HepG2 (cell line): ENCODE data around the gene FAM216A. TPM values are rescaled to one million over a fixed set of nuclear protein-coding genes. Genes with fewer than 3 reads are reported as not detected.

Experiments
- CAMTA2 ChIP-seq: sonication (generic); formaldehyde crosslinking; IDR thresholded peaks from 2 replicates; pipeline ENCODE4 v1.4.0; 2020; ENCODE audit warnings: mild to moderate bottlenecking, missing genetic modification reagents, borderline replicate concordance
- NFE2L2 ChIP-seq: fragments of 150-350 bp; IDR thresholded peaks from 2 replicates; pipeline ENCODE4 v1.6.1; 2014; ENCODE audit warnings: low read length
- POLR2G ChIP-seq: fragments of 200-400 bp; formaldehyde crosslinking; IDR thresholded peaks from 2 replicates; pipeline ENCODE4 v1.6.1; 2018; ENCODE audit warnings: mild to moderate bottlenecking, low read depth, low read length, moderate library complexity
- PRMT3 ChIP-seq: sonication (generic); formaldehyde crosslinking; IDR thresholded peaks from 2 replicates; pipeline ENCODE4 v1.8.1; 2022; ENCODE audit warnings: low read depth, mild to moderate bottlenecking, moderate library complexity, missing genetic modification reagents, borderline replicate concordance
- SIN3A ChIP-seq: IDR thresholded peaks from 2 replicates; pipeline ENCODE4 v1.6.1; 2011; ENCODE audit warnings: low read depth, mild to moderate bottlenecking, control low read depth, low read length, borderline replicate concordance
- YEATS2 ChIP-seq: sonication (generic); formaldehyde crosslinking; IDR thresholded peaks from 2 replicates; pipeline ENCODE4 v1.4.0; 2020; ENCODE audit warnings: missing genetic modification reagents, borderline replicate concordance
- ZBTB38 ChIP-seq: sonication (generic); formaldehyde crosslinking; IDR thresholded peaks from 2 replicates; pipeline ENCODE4 v1.5.1; 2020; ENCODE audit warnings: mild to moderate bottlenecking, missing genetic modification reagents
- ZC3H13 ChIP-seq: sonication (generic); formaldehyde crosslinking; IDR thresholded peaks from 2 replicates; pipeline ENCODE4 v1.8.1; 2023; ENCODE audit warnings: mild to moderate bottlenecking, missing genetic modification reagents, moderate library complexity
- ZNF121 ChIP-seq: sonication (generic); formaldehyde crosslinking; IDR thresholded peaks from 2 replicates; pipeline ENCODE4 v1.5.0; 2020; ENCODE audit warnings: mild to moderate bottlenecking, missing genetic modification reagents
- ZNF180 ChIP-seq: sonication (generic); formaldehyde crosslinking; IDR thresholded peaks from 2 replicates; pipeline ENCODE4 v1.4.0; 2020; ENCODE audit warnings: low read depth, missing genetic modification reagents, borderline replicate concordance
- ZNF256 ChIP-seq: sonication (generic); formaldehyde crosslinking; conservative IDR thresholded peaks from 2 replicates; pipeline ENCODE4 v1.4.0; 2020; ENCODE audit warnings: missing genetic modification reagents
- ZNF296 ChIP-seq: sonication (generic); formaldehyde crosslinking; conservative IDR thresholded peaks from 2 replicates; pipeline ENCODE4 v1.5.0; 2020; ENCODE audit warnings: mild to moderate bottlenecking, missing genetic modification reagents
- ZNF619 ChIP-seq: sonication (generic); formaldehyde crosslinking; IDR thresholded peaks from 2 replicates; pipeline ENCODE4 v1.4.0; 2020; ENCODE audit warnings: mild to moderate bottlenecking, missing genetic modification reagents
- polyA plus RNA-seq, 8 experiments: library from polyadenylated mRNA; depleted of rRNA in 3 of 8; stranded (reverse) in 7 of 8; unstranded in 1 of 8; fragments of >200 nt; fragmentation: Illumina TruSeq in 4 of 8; extraction: Trizol in 4 of 8; gene quantifications; 2 replicates each; pipeline versions ENCODE4 v1.2.1 to v1.2.3, GENCODE V29; 2011 to 2016; ENCODE audit warnings: low read depth in 4 of 8, missing spikeins in 1 of 8, mixed read lengths in 1 of 8; ENCODE audit not compliant: insufficient read depth in 1 of 8
- total RNA-seq, 5 experiments: library from RNA; depleted of rRNA; stranded (reverse); fragments of >200 nt; fragmentation: Illumina TruSeq; extraction: Trizol; gene quantifications; 2 replicates each; pipeline ENCODE4 v1.2.3, GENCODE V29; 2016; ENCODE audit warnings: low read depth in 1 of 5
- TF ChIP-seq, protein P1 (sequence below): IDR thresholded peaks from 2 replicates; pipeline ENCODE4 v1.6.1; 2016; ENCODE audit warnings: low read depth, missing genetic modification reagents, missing compliant biosample characterization
- TF ChIP-seq, protein P2 (sequence below): sonication (generic); formaldehyde crosslinking; IDR thresholded peaks from 2 replicates; pipeline ENCODE4 v1.4.0; 2020; ENCODE audit warnings: missing genetic modification reagents, borderline replicate concordance
- TF ChIP-seq, protein P3 (sequence below): sonication (generic); formaldehyde crosslinking; IDR thresholded peaks from 2 replicates; pipeline ENCODE4 v1.5.0; 2020; ENCODE audit warnings: mild to moderate bottlenecking, missing genetic modification reagents

FAM216A gene
- total and polyA plus RNA-seq, 2 of the 13 experiments (the other 11 are each of a cell fraction or from before 2014, with no cell fraction given) = 20.3 to 31.2 TPM

DNA sequence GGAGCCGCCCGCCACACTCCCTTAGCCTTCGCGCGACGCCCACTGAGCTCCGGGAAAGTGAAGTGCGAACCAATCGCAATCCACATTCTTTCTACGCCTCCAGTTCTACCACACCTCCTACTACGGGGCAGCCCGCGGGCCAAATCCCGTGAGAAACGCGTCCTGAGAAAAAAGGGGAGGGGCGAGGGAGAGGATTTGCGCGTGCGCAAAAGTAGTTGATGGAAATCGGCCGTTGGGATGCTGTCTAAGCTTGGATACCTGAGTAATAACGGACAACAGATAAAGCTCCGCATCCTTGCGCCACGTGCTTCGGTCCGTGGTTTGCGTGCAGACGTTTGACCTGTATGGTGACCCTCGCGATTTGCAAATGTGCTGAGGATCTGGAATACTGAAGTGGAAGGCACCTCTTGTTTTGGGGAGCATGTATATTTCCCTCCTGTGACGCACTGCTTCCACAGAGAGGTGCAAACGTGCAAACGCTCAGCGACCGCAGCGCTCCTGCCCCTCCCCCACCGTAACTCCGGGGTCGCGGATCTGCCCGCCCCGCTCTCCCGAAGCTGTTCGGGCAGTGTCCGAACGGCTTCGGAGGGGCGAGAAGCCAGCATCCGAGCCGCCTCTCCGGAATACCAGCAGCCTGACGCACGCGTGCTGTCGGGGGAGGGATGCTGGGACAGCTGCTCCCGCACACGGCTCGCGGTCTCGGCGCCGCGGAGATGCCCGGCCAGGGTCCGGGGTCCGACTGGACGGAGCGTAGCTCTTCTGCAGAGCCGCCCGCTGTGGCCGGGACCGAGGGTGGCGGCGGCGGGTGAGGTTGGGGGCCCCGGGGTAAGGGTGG lies at the start of gene FAM216A, which contains the start of gene GPN3 (continued):
- TF ChIP-seq, protein P1, sequence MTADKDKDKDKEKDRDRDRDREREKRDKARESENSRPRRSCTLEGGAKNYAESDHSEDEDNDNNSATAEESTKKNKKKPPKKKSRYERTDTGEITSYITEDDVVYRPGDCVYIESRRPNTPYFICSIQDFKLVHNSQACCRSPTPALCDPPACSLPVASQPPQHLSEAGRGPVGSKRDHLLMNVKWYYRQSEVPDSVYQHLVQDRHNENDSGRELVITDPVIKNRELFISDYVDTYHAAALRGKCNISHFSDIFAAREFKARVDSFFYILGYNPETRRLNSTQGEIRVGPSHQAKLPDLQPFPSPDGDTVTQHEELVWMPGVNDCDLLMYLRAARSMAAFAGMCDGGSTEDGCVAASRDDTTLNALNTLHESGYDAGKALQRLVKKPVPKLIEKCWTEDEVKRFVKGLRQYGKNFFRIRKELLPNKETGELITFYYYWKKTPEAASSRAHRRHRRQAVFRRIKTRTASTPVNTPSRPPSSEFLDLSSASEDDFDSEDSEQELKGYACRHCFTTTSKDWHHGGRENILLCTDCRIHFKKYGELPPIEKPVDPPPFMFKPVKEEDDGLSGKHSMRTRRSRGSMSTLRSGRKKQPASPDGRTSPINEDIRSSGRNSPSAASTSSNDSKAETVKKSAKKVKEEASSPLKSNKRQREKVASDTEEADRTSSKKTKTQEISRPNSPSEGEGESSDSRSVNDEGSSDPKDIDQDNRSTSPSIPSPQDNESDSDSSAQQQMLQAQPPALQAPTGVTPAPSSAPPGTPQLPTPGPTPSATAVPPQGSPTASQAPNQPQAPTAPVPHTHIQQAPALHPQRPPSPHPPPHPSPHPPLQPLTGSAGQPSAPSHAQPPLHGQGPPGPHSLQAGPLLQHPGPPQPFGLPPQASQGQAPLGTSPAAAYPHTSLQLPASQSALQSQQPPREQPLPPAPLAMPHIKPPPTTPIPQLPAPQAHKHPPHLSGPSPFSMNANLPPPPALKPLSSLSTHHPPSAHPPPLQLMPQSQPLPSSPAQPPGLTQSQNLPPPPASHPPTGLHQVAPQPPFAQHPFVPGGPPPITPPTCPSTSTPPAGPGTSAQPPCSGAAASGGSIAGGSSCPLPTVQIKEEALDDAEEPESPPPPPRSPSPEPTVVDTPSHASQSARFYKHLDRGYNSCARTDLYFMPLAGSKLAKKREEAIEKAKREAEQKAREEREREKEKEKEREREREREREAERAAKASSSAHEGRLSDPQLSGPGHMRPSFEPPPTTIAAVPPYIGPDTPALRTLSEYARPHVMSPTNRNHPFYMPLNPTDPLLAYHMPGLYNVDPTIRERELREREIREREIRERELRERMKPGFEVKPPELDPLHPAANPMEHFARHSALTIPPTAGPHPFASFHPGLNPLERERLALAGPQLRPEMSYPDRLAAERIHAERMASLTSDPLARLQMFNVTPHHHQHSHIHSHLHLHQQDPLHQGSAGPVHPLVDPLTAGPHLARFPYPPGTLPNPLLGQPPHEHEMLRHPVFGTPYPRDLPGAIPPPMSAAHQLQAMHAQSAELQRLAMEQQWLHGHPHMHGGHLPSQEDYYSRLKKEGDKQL = no peak
- no peak for TF ChIP-seq NFE2L2
- TF ChIP-seq PRMT3 = no peak
- TF ChIP-seq POLR2G = peak; percentile 75
- no peak; the same call in 1 of the 2 replicates for TF ChIP-seq ZNF256 (CRISPR knock-in tag)
- TF ChIP-seq, protein P2, sequence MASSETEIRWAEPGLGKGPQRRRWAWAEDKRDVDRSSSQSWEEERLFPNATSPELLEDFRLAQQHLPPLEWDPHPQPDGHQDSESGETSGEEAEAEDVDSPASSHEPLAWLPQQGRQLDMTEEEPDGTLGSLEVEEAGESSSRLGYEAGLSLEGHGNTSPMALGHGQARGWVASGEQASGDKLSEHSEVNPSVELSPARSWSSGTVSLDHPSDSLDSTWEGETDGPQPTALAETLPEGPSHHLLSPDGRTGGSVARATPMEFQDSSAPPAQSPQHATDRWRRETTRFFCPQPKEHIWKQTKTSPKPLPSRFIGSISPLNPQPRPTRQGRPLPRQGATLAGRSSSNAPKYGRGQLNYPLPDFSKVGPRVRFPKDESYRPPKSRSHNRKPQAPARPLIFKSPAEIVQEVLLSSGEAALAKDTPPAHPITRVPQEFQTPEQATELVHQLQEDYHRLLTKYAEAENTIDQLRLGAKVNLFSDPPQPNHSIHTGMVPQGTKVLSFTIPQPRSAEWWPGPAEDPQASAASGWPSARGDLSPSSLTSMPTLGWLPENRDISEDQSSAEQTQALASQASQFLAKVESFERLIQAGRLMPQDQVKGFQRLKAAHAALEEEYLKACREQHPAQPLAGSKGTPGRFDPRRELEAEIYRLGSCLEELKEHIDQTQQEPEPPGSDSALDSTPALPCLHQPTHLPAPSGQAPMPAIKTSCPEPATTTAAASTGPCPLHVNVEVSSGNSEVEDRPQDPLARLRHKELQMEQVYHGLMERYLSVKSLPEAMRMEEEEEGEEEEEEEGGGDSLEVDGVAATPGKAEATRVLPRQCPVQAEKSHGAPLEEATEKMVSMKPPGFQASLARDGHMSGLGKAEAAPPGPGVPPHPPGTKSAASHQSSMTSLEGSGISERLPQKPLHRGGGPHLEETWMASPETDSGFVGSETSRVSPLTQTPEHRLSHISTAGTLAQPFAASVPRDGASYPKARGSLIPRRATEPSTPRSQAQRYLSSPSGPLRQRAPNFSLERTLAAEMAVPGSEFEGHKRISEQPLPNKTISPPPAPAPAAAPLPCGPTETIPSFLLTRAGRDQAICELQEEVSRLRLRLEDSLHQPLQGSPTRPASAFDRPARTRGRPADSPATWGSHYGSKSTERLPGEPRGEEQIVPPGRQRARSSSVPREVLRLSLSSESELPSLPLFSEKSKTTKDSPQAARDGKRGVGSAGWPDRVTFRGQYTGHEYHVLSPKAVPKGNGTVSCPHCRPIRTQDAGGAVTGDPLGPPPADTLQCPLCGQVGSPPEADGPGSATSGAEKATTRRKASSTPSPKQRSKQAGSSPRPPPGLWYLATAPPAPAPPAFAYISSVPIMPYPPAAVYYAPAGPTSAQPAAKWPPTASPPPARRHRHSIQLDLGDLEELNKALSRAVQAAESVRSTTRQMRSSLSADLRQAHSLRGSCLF (CRISPR knock-in tag) = no peak
- peak; percentile 94 for TF ChIP-seq YEATS2 (CRISPR knock-in tag)
- TF ChIP-seq, protein P3, sequence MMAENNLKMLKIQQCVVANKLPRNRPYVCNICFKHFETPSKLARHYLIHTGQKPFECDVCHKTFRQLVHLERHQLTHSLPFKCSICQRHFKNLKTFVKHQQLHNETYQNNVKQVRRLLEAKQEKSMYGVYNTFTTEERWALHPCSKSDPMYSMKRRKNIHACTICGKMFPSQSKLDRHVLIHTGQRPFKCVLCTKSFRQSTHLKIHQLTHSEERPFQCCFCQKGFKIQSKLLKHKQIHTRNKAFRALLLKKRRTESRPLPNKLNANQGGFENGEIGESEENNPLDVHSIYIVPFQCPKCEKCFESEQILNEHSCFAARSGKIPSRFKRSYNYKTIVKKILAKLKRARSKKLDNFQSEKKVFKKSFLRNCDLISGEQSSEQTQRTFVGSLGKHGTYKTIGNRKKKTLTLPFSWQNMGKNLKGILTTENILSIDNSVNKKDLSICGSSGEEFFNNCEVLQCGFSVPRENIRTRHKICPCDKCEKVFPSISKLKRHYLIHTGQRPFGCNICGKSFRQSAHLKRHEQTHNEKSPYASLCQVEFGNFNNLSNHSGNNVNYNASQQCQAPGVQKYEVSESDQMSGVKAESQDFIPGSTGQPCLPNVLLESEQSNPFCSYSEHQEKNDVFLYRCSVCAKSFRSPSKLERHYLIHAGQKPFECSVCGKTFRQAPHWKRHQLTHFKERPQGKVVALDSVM (CRISPR knock-in tag) = no peak
- peak; percentile 76 for TF ChIP-seq ZBTB38 (CRISPR knock-in tag)
- no peak for TF ChIP-seq ZNF296
- no peak for TF ChIP-seq SIN3A
- peak; percentile 12; the same call in 1 of the 2 replicates for TF ChIP-seq ZNF121 (CRISPR knock-in tag)
- peak; percentile 47; the same call in 1 of the 2 replicates for TF ChIP-seq ZC3H13 (CRISPR knock-in tag)
- TF ChIP-seq CAMTA2 = peak; percentile 11; the same call in 1 of the 2 replicates
- TF ChIP-seq ZNF180 = no peak
- no peak; the same call in 1 of the 2 replicates for TF ChIP-seq ZNF619
